Measurements from ENCODE around the gene ARSA.

Gene ARSA

DNA sequence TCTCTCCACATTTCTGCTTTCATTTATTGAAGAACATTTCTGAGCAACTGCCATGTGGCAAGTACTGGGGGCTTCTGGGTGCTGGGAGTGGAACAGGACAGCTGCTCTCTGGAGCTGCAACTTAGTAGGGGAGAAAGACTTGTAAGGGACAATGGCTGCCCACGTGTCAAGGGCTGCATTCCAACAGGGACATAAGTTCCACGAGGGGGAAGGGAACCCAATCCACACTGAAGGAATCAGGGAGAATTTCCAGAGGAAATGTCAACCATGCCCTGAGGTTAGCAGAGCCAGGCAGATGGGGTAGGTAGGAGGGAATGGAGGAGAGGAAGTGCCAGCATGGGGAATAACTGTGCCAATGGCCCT, 25.6 kb downstream of the ARSA start:
- no peak for DNase-seq

DNA sequence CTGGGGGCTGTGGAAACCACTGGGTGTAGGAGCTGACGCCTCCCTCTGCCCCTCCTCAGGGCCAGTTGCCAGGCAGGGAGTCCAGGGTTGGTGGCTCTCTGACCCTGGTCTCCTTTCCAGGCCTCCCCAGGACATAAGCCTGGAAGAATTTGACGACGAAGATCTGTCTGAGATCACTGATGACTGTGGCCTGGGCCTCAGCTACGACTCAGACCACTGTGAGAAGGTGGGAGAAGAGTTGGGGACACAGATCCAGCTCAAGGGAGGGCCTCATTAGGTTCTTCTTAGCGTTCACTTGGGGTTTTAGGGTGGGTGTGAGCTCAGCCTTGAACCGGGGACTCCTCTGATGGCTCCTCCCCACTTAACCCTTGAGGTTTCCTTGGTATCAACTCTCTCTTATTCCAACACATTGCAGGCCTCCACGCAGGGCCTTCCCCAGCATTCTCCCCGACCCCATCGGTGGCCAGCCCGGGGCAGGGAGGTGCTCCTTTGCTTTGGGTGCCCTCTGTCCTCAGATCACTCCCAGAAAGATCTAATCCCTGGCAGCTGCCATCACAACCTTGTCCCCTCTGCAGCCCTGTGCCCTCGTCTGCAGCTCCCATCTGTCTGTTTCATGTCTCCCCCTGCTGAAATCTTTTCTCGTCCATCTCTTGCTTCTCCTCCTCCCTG, 26.1 kb downstream of the ARSA start:
- no peak for DNase-seq

DNA sequence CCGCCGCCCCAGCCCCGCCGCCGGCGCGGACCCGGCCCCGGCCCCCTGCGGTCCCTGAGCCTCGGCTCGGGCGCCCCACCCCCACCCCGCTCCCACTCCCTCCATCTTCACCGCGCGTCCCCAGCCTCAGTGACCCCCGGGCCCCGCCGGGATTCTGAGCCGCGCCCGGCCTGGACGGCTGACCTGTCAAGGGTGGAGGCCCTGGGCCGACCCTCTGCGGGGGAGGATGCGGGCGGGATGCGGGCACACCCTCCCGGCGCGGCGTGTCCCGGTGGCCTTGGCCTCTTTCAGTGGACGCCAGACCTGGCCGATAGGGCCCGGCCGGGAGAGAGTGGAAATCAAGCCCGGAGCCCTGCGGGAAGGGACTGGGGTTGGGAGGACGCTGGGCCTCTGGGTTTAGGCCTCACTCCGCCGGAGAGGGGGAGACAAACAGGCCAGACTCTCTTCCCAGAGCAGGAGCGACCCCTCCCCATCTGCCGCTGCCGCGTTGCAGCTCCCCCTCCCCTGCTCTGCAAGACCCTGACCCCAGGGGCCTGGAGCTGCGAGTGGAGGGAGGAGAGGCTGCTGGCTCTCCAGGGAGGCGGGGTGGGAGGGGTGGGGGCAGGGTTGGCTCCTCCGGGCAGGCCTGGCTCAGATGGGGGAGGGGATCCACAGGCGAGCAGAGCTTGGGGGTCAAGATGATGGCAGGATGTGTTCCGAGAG, 26.8 kb downstream of the ARSA start:
- DNase-seq = no peak

DNA sequence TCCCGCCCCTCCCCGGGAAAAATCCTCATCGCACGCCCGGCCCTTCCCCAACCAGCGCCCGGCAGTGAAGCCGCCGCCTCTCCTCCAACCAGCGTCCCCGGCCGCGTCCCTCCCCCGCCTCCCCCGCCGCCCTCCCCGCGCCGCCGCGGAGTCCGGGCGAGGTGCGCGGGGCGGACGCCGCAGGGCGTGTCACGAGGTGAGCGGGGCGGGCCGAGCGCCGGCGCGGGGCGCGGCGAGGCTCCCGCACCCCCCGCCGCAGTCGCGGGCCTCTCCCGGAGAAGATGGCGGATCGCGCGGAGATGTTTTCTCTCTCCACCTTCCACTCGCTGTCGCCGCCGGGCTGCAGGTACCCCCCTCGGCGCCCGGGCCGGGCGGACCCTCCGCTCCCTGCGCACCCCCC, 27.4 kb downstream of the ARSA start, which contains the start of gene MAPK8IP2:
Gene MAPK8IP2 (plus strand): TSS at position 256 of the 400 bp plus-strand sequence. CDS start 26 bp downstream, at position 282.
- DNase-seq = no peak

DNA sequence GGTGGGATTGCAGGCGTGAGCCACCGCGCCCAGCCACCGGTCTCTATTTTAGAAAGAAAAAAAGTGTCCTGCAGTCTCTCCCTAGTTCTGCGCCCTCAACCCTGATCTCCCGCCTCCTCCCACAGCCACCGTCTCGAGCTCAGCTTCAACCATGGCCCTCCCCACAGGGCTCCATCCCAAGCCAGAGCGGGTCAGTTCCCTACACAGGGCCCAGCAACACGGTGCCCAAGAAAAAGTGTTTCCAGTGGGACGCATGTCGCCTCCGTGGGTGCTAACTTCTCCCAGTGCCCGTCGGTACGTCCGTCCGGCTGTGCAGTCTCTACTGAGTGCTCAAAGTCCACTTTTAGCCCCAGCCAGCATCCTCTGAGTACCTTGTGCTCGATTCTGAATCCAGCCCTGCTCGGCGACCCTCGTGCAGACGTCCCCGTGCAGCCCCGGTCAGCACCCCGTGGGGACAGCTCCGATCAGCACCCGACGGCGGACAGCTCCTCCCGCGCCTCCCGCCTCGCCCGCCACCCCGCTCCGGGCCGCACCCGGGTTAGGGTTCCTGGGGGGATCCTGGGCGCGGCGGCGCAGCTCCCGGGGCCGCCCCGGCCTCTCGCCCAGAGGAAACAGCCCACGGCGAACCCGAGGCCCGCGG, 28.0 kb downstream of the ARSA start:
- DNase-seq = no peak

DNA sequence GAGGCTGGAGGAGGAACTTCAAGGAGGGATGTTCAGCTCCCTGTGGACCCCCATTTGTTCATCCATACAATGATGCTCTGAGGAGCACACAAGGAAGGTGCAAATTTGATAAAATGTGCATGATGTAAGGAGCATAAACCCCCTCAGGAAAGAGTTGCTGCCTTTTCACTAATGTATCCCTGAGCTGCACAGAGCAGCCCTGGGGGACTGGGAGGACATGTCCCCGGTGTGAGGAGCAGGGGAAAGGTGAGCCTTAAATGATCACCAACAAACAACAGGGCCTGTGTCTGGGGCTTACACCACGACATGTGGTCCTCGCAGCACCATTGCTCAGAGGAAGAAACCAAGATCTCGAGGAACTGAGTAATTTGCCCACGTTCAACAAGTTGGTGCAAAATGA, 30.9 kb downstream of the ARSA start:
- DNase-seq = no peak

DNA sequence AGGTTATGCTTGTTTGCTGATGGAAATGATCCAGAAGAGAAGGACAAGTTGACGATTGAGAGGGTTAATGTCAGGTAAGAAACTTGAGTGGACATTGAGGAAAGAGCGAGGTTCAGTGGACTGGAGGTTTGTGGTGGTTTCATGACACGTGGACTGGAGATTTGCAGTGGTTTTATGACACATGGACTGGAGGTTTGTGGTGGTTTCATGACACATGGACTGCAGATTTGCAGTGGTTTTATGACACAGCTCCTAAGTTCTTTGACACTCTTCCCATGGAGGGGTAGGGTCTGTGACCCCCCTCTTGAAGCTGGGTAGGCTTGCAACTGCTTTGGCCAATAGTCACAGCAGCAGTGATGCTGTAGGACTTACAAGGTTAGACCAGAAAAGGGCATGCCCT, 32.8 kb downstream of the ARSA start:
- DNase-seq = no peak

DNA sequence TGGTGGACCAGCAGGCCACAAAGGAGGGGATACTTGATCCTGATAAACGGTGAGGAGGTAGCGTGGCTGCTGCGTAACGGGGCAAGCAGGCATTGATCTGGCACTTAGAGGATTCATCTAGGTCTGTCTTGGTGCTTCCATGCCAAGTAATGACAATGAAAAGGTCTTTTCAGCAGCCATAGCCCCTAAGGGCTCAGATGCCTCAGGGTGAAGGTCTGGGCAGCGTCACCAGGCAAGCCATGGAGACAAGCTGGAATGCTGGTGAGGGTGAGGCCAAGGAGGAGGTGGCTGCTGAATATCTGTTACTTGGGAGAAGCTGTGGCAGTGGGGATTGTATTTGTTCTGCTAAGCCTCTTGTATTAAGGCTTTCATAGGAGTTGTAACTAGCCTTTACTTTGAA, 40.5 kb downstream of the ARSA start:
- DNase-seq = no peak

DNA sequence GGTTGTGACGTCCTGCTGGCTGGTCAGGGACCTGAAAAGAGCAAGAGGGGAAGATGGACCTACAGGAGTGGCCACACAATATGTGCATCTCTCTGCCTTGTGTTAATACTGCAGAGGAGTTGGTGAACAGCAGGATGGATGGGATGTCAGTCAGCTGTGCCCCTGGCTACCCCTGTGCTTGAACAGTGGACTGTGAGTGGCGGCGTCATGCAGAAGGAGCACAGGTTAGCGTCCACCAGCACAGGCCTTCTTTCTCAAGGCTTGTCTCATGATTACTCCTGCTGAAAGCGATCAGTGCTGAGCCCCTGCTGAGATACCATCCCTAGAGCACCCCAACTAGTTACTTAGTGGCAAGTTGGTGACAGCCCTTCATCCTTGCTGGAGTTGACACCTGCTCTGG, 41.5 kb downstream of the ARSA start:
- DNase-seq = no peak

DNA sequence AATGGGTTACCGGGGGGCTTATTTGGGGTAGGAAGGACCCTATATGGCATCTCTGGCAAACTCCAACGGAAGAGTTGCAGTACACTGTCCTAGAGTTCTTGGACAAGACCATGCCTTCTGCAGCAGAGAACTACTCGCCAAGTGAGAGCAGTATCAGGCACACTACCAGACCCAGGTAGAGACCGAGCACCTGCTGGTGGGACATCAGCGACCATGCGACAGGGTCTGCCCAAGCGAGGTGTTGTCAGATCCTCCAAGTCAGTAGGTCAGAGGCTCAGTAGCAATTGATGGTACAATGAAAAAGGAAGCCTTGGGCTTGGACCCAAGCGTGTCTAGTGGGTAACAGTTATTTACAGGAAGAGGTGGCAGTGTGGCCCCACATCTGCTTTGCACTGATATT, 42.2 kb downstream of the ARSA start:
- DNase-seq = no peak

DNA sequence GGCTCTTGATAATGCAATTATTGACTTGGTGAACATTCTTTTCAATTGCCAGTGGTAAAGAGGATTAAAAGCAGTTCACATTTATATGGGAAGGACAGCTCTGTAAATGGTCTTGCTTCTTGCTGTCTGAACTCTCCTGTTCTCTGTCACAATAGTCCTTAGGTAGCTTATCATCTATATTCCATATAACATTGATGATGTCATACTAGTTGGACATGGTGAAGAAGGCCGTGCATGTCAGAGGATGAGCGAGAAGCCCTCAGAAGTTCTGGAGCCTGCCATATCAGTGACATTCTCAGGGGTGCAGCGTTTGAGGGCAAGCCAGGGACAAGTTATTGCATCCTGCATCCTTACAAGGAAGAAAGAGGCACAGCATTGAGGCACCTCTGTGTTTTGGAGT, 42.7 kb downstream of the ARSA start:
- DNase-seq = no peak

DNA sequence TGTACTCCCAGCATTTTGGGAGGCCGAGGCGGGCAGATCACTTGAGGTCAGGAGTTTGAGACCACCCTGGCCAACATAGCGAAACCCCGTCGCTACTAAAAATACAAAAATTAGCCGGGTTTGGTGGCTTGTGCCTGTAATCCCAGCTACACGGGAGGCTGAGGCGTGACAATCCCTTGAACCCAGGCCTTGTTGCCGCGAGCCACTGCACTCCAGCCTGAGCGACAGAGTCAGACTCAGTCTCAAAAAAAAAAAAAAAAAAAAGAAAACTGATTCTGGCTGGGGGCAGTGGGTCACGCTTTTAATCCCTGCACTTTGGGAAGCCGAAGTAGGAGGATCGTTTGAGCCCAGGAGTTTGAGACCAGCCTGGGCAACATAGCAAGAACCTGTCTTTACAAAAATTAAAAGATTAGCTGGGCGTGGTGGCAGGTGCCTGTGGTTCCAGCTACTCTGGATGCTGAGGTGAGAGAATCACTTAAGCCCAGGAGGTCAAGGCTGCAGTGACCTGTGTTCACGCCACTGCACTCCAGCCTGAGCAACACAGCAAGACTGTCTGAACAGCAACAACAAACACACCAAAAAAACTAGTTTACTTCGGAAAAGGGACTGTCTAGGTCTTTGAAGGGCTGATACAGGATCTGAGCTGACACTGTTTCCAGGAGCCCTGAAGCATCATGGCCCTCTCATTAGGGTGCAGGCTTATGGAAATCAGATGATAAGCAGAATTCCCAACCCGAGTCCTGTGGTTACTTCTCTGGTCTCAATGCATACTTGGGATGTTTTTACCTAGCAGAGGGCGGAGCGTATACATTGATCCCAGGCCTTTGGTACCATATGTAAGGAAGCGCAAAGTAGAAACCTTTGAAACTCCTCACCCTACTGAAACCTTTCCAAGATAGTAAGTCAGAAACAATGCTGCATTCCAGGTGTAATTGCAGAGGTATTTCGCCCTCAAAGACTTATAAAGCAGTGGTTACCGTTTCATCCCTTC, 43.6 kb downstream of the ARSA start:
- no peak for DNase-seq

DNA sequence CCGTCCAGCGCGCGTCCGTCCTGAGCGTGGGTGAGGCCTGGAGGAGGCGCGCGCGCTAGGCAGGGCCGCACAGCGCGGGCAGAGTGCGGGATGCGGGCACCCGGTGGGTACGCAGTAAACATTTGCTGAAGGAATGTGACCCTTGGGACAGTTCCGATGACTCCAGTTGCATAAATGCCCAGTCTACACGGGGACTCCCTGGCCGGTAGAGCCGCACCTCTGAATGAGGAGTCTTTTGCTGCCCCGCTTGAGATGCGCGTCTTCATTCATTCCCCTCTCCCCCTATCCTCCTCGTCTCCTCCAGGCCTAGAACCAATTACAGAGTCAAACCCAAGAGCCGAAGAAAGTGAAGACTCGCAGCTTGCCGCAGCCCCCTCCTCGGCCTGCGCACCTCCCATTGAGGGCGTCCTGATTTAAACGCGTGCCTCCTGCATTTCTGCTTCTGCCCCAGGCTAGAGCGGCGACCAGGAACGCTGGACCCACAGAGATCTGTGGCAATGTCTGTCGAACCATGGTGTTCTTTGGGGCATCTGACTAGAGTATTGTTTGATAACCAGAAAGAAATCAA, 44.6 kb downstream of the ARSA start:
- no peak for DNase-seq

DNA sequence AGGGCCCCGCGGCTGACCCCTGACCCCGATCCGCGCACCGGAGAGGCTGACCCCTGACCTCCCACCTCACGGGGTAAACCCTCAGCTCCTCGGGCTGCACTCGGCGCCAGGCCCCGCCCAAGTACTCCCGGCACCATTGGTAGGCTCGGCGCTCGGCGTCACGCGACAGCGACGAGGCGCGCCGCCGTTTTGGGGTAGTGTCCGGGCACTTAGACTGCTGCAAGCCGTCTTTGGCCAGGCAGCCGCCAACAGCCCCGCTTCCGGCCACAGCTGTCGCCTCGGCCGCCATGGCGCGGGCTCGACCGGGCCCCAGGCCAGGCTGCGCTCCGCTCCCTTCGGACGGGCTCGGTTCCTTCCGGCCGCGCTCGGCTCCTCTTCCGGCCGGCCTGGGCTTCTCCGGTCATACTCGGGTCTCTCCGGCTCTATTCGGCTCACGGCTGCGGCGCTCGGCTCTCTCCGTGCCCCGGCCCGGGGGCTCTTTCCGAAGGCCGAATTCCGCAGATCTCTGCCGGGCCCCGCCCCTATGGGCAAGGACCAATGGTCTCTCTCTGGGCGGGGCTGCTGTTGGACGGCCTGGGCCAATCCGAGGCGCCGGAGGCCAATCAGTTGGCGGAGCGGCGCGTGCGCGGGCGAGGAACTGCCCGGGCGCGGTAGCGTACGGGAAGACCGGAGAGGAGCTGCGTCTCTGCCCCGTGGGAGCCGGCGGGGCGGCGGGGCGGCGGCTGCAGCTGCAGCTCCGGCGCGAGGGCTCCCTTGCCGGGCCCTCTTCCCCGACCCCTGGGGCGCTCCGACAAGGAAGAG, 45.3 kb downstream of the ARSA start, which contains the start of gene CHKB:
Gene CHKB (minus strand): TSS at position 357 of the 801 bp plus-strand sequence. CDS start 68 bp downstream, at position 289.
- DNase-seq = peak; percentile 81

DNA sequence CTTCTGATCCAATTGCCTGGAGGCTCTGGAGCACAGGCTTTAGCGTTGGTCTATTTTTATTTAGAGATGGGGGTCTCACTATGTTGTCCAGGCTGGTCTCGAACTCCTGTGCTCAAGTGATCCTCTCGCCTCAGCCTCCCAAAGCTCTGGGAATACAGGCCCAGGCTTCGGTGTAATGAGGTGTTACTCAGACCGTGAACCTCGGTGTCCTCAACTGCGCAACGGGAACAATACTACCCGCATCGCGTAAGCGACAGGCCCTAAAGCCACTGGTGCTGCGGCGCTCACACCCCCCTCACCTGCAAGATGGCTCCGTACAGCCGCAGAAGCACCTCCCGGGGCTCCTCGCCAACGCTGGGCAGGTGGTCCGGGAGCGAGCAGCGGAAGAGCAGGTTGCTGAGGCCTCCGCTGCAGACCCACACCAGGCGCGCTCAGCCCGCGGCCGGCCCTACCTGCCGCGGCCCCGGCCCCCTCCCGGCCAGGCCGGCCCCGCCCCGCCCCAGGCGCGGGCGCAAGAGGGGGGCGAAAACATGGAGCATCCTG, 45.9 kb downstream of the ARSA start:
- no peak for DNase-seq

DNA sequence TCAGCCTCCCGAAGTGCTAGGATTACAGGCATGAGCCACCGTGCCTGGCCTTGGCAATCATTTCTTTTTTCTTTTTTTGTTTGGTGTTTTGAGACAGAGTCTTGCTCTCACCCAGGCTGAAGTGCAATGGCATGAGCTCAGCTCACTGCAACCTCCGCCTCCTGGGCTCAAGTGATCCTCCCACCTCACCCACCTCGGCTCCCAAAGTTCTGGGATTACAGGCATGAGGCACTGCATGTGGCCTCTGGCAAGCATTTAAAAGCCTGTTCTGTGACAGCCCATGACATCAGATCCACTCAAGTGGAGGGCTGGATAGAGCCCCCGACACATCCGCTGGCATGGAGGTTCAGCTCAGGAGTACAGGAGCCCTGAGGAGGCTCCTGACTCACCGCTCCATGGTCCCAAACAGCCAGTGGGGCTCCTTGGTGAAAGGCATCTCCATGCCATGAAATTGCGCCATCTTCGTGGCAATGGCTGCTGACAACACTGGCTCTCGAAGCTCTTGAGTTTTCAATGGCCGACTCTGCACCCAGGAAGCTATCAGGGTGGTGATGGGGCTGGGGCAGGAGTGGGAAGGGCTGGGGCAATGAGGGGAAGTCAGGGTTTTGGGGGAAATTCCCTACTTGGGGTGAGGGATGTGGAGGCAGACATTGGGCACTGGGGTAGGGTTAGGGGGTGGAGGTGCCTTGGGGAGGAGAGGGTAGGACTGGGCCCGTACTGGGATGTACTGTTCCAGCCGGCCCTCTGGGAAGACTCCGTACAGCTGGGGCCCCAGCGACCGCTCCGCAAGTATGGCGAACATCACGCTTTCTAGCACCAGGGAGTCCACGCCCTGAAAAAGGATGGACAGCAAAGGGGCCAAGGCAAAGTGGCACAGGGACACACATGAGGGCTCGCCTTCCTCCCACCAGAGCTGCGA, 46.7 kb downstream of the ARSA start:
- no peak for DNase-seq

DNA sequence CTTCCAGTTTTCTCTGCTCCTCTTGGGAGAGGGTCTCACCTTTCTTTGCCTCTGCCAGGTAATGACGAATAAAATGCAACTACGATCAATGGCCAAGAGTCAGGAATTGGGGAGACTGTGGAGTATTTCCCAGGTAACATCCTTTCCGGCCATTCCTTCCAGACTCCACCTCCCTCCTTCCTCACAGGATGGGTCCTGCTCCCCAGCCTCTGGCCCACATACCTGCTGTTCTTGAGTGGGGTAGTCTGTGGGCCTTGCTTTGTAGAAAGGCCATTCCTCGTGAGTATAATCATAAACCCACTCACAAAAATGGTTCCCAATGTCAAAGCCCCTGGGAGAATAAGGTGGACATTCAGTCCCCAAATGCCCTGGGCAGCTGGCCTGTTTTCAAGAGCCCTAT, 48.2 kb downstream of the ARSA start:
- no peak for DNase-seq

DNA sequence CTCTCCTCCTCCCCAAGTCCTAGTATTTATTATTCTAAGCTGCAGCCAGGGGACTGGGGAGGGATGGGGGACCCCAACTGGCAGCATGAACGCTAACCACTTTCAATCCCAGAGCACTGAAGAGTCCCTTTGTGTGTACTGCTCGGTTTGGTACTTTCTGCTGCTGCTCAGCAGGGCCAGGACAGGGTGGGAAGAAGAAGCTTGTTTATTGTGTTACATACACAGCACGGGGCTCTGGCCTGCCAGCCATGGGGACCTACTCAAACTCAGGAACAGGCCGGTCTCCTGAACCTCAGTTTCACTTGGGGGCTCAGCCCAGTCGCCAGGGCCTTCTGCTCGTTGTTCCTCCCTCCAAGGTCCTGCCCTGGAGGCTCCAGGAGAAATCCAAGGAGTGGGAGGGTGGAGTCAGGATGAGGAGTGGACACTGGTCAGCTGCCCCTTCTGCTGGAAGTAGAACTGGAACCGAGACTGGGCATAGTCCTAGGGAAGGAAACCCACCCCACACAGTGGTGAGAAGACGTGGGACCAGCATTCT, 49.1 kb downstream of the ARSA start:
- DNase-seq = no peak

DNA sequence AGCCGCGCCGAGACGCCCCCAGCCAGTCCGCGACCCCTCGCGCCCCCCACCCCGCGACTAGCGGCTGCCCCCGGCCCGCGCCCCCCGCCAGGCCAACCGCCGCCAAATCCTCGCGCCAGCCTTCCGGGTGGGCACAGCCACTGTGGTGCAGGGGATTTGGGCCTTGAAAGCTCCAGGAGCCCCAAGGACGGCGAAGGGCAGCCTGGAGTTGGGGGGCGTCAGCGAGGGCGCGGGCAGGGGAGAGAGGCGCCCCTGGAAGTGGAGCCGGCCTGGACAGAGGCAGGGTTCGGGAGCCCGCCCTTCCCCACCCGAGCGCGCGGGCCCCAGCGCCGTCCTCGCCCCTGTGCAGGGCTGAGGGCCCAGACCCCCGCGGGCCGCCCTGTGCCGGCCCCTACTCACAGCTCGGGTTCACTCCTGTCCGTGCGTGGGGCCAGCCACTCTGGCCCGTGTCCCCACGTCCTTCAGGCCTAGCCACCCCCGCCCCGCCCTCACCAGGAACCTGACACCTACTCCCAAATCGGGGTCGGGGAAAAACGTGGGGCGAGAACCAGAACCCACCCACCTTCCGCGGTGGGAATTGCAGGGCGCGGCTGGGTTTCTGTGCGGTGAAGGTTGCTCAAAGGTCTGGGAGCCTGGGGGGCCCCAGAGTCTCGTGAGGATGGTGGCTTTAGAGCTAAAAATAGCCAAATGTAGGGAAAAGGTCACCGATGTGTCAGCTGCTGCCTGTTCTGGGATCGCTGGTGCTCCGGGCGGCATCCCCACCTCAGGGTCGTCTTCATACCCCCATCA, 49.8 kb downstream of the ARSA start, which contains the start of gene CPT1B:
Gene CPT1B (minus strand): TSS at position 441 of the 789 bp plus-strand sequence. CDS start 512 bp downstream, outside the sequence.
- no peak for DNase-seq

Data from NCI-H226 (cell line).